DMS53 treated with DMSO at 0.1 percent for 48 hours (cell line): ENCODE measurements around the gene SETMAR.
A peak's percentile ranks its signal among the peaks of the same experiment; 100 is the strongest.
"Not testable (repeated sequence)": the region's sequence is repeated elsewhere in the genome, so short reads cannot be mapped to it uniquely, and the experiment has no call there.

ENCODE experiments used
- DNase-seq: peaks from one replicate; lab custom pipeline; 2025; ENCODE audit not compliant: unreplicated experiment; lab: John Stamatoyannopoulos, UW

Gene SETMAR

GRCh38 chr3:4303187-4304123 lies at the start of gene SETMAR:
Gene SETMAR, plus strand, starts transcription at chr3:4303369. Its CDS starts 2 bp downstream, at chr3:4303371.
- peak; percentile 34 for DNase-seq

DNA sequence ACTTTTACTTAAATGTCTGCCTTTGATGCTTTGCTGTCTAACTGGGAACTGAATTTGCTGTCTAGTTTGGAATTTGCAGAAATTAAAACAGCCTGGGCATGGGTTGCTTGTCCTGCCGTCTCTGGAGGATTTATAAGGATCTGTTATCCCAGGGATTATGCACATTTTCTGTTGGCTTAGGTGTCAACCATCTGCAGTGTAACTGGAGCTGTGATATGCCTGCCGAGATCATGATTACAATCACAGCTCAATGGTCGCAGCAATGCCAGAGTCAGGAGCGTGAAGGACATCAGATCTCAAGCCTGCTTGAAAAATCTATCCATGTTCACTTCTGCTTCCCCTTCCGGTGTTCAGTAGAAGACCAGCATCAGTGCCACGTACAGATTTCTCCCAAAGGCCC lies 41.8 kb upstream of the SETMAR start:
- no peak for DNase-seq

DNA sequence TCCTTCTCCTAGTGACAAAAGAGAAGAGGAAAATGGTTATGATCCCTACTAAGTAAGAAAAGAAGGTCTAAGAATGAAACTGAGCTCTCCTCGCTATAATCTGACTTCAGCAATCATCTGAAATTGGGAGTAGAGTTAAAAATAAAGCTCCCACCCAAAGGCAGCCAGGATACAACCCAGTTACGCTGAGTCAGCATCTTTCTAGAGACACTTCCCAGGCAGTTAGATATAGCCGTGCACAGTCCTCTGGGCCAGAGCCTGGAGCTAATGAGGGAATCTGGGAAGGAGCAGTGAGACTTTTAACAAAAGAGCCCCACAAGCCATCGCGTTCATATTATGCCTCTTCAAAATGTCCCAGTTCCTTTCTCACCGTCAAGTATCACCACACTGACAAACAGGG lies 39.1 kb upstream of the SETMAR start:
- DNase-seq, result no peak

DNA sequence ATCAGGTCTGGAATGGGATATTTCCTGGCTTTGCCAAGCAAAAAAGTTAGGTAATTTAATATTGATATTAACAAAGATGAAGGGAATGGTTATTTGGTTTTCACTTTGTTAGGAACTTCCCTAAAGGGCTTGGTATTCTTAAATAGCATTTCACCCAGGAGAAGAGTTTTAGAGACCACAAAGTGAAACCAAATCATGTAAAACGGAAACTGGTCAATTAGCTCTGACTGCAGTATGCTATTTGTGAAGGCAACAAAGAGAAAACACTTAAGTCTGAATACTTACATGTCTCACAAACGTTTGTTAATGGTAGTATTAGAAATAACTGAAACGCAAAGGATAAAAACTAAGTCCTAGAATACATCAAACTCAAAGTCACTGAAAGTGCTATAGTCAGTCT lies 32.4 kb upstream of the SETMAR start:
- DNase-seq, result no peak

DNA sequence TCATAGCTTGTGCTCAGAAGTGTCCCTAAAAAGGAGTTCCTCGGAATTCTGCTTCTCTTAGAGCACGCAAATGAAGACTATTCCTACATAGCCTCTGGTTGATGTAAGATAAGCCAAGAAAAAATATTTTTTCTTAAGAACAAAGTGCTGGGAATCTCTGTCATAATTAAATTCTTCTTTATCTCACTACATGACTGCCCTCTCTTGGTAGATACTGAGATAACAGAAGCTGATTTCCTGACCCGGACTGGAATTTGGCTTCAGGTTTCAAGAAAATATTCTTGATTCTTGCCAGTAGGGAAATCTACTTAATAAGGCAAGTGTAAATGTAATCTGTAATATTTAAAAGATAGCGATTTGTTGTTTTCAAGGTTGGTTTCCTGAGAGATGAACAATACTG lies 31.3 kb upstream of the SETMAR start:
- no peak for DNase-seq

DNA sequence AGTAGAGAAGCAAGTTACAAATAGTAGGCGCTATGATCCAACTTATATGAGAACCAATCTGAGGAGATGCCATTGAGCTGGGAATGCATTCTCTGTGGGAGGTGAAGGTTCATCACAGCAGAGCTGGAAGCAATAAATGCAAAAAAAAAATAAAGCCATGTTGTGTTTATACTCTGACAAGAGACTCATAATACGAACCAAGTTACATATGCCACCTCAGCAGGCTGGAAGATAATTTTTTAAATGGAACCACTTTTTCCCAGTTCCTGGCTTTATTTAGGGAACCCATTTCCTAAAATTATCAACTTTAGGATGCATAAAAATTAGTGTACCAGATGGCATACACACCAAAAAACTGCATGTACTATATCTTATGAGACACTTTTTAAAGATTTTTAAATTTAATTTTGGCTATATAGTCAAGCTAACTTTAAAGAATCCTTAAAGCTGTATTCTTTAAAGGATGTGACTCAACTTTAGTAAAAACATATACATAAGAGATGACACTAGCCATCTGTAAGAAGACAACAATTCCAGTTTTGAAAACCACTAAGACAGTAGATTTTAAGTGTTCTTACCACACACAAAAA lies 23.6 kb upstream of the SETMAR start:
- no peak for DNase-seq

- no peak for DNase-seq
These were observed 21.2 kb upstream of the SETMAR start for GRCh38 chr3:4281991-4282390.

GRCh38 chr3:4284865-4285264 lies 18.3 kb upstream of the SETMAR start:
- no peak for DNase-seq

GRCh38 chr3:4289044-4289443 lies 14.1 kb upstream of the SETMAR start:
- DNase-seq, result no peak

- DNase-seq, result peak; percentile 2
These were observed 12.8 kb upstream of the SETMAR start for GRCh38 chr3:4290272-4290893.

DNA sequence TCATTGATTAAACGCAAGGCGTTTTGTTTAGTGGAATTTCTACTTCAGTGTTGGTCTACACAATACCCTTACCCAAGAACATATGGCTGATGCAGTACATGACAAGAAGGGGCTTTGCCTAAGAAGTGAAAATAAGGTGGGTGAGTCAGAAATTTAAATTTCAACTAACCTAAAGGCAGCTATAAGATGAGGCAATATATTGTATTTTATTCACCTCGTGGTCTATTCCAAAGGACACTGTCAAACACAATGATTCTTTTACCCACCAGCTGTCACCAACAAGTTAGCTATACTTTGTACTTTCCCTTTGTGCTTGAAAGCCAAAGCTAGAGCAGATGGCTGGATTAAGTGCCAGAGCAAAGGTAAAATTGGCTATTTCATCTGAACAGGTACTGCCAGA lies 10.9 kb upstream of the SETMAR start:
- DNase-seq, result no peak

DNA sequence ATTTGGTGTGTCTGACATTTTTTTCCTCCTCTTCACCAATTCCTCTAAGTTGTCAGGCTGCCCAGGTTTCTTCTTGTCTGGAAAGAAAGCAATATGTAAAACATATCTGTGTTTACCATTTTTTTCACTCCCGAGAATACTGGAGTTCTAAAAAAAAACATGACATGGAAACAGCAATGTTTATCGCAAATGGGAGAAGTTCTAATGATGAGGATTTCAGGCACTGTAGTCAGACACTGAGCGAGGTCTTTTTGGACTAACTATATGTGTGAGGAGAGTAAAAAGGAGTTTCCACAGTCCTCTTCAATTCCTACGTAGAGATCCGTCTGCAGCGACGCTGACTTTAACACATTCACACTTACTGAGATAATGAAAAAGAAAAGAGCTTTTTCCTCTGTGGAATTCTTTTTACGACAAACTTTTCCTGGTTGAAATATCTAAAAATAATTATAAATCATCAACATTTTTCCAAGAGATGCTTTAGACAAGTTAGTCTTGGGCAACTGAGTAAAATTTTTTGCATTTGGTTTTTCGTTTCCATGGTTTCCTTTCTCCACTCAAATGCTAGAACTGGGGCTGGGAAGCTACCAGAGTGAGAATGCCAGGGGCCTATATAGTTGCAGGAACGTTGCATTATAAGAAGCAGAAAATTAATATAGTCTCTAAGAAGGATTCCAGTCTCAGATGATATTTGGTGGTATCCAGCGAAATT lies 8.4 kb upstream of the SETMAR start:
- no peak for DNase-seq

- DNase-seq, result not testable (repeated sequence)
These were observed 6.7 kb upstream of the SETMAR start for GRCh38 chr3:4296454-4296853.

DNA sequence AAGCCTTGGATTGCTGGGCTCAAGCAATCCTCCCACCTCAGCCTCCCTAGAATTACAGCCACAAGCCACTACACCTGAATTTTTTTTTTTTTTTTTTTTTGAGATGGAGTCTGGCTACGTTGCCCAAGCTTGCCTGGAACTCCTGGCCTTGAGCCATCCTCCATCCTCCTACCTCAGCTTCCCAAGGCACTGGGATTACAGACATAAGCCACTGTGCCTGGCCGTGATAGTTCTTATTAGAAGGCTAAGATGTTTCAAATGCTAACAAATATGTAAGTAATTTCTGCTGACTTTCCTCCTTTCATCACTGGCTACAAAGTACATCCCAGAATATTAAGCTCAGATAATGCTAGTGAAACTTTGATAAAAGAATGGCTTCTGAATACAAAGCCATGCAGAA lies 5.7 kb upstream of the SETMAR start:
- DNase-seq, result no peak

GRCh38 chr3:4302747-4303146 lies 422 bp upstream of the SETMAR start:
- DNase-seq, result no peak

DNA sequence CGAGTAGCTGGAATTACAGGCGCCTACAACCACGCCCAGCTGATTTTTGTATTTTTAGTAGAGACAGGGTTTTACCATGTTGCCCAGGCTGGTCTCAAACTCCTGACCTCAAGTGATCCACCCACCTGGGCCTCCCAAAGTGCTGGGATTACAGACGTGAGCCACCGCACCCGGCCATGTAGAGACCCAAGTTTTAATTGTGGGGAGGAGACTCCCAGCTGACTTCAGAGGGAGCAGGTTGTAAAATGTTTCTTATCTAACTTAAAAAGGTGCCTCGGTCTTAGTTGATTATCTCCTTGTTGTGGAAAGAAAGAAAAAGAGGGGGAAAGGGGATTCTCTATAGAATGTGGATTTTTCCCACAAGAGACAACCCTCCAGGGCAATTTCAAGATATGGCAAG lies 2.0 kb downstream of the SETMAR start:
- not testable (repeated sequence) for DNase-seq

DNA sequence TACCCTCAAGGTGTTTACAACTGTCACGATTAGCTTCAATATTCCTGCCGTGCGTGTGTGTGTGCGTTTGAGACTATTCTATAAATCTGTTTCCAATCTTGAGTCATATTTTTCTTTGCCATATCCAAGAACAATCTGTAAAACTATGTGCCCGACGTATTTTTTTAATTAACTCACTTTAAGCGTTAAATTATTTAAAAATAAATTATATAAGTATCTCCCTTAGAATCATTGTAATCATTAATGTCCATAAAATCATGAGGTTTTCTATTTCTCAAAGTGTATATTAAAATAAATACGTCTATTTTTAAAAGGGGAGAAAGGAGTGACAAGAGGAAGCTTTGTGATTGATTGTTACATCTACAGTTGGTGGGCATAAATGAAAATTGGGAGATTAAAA lies 2.9 kb downstream of the SETMAR start:
- DNase-seq, result no peak

- no peak for DNase-seq
These were observed 3.7 kb downstream of the SETMAR start for GRCh38 chr3:4306860-4307259.

- DNase-seq, result no peak
These were observed 6.4 kb downstream of the SETMAR start for GRCh38 chr3:4309491-4310128.

GRCh38 chr3:4310971-4311370 lies 7.8 kb downstream of the SETMAR start:
- DNase-seq, result no peak

DNA sequence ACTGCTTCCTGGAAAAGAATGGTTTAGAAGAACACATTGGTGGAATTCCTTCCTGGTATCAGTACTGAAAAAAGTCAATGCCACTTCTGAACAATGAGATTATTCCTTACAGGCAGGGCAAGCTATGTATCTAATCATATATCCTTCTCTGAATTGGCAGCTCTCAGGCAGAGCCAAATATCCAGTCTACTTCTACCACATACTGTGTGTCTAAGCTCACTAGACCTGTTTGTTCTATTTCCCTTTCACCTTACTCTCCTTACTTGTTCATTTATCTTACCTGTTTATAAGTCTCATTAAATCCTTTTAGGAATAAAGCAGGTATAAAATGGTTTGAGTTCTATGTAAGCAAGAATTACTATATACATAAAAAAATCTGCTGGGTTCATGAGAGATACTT lies 8.3 kb downstream of the SETMAR start:
- DNase-seq, result no peak
